Measurements from ENCODE around the gene HLA-C.

HLA-C gene

DNA sequence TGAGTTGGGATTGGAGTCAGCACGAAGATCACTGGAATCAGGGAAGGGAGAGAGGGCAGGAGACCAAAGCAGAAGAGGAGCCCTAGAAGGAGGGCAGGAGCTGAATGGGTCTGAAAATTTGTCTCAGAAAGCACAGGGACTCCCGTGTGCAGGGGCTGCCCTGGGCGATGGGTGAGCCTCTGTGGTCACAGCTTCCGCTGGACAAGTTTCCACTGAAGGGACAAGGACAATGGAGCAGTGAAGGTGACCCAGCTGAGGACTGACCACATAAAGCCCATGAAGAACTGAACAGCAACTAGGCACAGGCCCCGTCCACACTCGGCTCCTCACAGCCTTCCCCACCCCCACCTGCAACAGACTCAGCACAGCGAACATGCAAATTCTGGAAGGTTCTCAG lies 3.5 kb downstream of the HLA-C start:
- TF ChIP-seq, protein P1, sequence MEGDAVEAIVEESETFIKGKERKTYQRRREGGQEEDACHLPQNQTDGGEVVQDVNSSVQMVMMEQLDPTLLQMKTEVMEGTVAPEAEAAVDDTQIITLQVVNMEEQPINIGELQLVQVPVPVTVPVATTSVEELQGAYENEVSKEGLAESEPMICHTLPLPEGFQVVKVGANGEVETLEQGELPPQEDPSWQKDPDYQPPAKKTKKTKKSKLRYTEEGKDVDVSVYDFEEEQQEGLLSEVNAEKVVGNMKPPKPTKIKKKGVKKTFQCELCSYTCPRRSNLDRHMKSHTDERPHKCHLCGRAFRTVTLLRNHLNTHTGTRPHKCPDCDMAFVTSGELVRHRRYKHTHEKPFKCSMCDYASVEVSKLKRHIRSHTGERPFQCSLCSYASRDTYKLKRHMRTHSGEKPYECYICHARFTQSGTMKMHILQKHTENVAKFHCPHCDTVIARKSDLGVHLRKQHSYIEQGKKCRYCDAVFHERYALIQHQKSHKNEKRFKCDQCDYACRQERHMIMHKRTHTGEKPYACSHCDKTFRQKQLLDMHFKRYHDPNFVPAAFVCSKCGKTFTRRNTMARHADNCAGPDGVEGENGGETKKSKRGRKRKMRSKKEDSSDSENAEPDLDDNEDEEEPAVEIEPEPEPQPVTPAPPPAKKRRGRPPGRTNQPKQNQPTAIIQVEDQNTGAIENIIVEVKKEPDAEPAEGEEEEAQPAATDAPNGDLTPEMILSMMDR (IDR thresholded peaks at IDR 0.05), result no peak

DNA sequence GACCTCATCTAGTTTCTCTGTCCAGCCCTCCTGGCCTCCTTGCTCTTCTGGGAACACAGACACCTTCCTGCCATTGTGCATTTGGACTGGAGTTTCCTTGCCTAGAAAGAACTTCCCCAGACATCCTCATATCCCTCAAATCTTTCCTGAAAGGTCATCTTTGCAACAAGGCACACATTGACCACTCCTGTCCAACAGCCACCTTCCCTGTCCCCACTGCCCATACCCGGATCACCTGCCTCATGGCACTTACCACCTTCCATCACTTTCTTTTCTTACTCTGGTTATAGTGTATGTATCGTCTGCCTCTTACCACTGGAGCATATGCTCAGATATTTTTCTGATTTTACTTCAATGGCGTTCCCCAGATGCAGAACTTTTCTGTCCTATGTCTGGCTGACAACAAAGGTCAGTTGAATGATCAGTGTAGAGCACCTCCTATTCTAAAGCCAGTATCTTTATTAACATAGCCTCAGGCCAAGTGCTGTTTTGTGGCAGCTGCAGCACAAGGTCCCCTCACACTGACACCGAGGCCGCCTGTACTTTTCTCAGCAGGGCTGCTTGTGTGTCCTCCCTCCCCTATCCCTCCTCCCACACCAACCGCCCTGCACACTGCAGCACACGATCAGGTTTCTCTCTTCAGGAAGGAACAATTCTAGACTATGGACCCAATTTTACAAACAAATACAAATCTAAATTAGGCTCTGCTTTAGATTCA lies 4.1 kb downstream of the HLA-C start:
- TF ChIP-seq, protein P1 (IDR thresholded peaks at IDR 0.05), result no peak

DNA sequence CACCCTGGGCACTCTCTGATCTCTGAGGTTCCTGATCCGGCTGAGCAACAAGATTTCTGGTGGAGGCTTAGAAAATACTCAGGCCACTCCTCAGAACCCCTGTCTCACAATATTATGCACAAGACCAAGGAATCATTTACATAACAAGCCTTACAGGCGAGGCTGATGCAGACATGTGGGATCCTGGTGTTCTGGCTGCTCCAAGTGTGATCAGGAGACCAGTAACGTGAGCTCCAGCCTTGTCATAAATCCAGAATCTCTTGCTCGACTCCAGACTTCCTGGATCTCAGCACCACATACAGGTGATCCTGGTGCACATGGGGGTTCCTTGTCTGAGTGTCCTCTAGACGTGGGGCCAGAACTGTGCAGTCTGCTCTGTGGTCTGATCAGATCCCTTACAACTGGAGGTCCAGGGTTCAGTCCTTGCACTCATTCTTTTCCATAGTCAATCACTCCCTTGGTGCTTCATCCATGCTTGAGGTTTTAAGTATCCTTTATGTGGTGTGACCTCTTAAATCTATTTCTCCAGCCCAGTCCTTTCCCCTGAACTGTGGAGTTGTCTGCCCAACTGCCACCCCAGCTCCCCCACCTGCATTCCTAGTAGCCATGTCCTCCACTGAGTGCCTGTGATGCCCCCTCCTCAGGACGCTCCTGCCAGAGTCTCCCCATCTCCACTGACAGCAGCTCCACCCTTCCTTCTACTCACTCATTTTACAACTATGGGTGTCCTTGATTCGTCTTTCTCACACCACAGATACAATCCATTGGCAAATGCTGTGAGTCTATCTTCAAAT lies 5.1 kb downstream of the HLA-C start:
- TF ChIP-seq, protein P1 (IDR thresholded peaks at IDR 0.05), result no peak

DNA sequence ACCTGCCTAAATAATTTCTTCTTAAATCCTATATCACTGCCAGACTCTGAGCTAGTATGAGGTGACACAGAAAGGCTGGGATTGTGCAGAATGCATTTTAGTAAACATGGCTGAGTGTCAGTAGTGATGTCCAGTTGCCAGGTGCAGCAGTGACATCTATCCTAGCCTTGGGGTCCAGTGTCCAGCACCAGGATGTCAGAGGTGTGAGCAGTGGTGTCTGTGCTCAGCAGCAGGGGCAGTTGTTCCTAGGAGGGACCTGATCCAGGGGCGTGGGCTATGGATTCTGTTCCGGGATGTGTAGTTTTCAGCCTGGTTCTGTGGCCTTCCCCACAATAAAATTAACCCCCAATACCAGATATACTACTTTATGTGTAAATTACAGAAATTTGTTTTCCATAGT lies 6.0 kb downstream of the HLA-C start:
- TF ChIP-seq, protein P1 (IDR thresholded peaks at IDR 0.05), result no peak

DNA sequence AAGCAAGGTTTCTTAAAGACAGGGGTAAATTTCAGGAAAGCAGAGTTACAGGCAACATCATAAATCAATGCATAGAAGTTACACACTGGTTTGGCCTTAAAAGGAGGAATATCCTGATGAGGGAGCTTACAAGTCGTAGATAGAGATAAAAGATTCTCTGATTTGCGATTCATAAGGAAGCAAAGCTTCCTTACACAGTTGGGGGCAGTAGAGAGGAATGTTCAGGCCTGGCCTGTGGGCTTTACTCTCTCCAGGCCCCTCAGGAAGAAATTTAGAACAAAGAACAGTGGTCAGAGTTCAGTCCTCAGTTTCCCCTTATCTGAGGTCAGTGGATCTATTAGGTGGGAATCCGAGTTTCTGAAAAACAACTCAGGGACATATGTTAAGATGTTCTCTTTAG lies 19.3 kb downstream of the HLA-C start:
- TF ChIP-seq, protein P1 (IDR thresholded peaks at IDR 0.05), result no peak

DNA sequence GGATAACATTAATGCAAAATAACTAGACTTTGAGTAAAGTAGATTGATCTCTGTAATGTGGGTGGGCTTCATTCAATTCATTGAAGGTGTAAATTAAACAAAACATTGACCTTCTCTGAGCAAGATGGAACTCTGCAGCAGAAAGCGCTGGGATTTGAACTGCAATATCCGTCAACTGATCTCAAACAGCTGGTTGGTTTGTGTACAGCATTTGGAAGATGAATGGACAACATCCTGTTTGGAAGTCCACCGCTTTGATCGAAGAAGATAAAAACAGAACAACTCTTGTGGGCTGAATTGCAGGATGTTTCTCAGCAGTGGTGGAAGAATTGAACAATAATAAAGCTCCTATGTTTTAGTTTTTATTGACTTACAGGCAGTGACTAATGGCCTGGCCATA lies 20.6 kb downstream of the HLA-C start:
- TF ChIP-seq, protein P1 (IDR thresholded peaks at IDR 0.05), result no peak

DNA sequence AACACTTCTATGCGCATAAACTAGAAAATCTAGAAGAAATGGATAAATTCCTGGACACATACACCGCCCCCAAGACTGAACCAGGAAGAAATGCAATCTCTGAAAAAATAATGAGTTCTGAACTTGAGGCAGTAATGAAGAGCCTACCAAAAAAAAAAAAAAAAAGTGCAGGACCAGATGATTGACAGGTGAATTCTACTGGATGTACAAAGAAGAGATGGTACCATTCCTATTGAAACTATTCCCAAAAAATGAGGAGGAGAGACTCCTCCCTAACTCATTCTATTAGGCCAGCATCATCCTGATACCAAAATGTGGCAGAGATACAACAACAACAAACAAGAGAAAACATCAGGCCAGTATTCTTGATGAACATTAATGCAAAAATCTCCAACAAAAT lies 22.7 kb downstream of the HLA-C start:
- TF ChIP-seq, protein P1 (IDR thresholded peaks at IDR 0.05), result no peak
